Left ventricle myocardium inferior (tissue), 1 donor: Measurements from ENCODE around the gene DAZL. TPM values are rescaled to one million over a fixed set of nuclear protein-coding genes. Genes with fewer than 3 reads are reported as not detected.

ENCODE experiments used
- DNase-seq: peaks from one replicate; pipeline ENCODE4 v3.0.0-alpha.2; 2020
- H3K27ac ChIP-seq: fragments of 200-600 bp; replicated peaks from 2 replicates; pipeline ENCODE4 v1.8.0; 2021
- H3K27me3 ChIP-seq: fragments of 200-600 bp; 2 replicates; pipeline ENCODE4 v1.8.0; 2021; ENCODE audit warnings: low read depth
- H3K36me3 ChIP-seq: fragments of 200-600 bp; 2 replicates; pipeline ENCODE4 v1.8.0; 2021
- H3K4me1 ChIP-seq: fragments of 200-600 bp; 2 replicates; pipeline ENCODE4 v1.8.0; 2021
- H3K4me3 ChIP-seq: fragments of 200-600 bp; 2 replicates; pipeline ENCODE4 v1.8.0; 2021; ENCODE audit warnings: mild to moderate bottlenecking, moderate library complexity
- H3K9me3 ChIP-seq: fragments of 200-600 bp; replicated peaks from 2 replicates; pipeline ENCODE4 v1.8.0; 2021
- intact Hi-C: fragments of 100-400 bp; cut with micrococcal nuclease; formaldehyde crosslinking; loops from one replicate; pipeline ENCODE4 v1.11.0; 2022
- total RNA-seq: library from RNA; stranded (reverse); fragmentation: NEBNext Ultra II Directional; extraction: Animal tissue kit (Norgen Biotek cat#: 25700); gene quantifications from one replicate; pipeline ENCODE4 v1.2.1, GENCODE V29; 2021
- TF ChIP-seq, protein P1 (sequence below): fragments of 200-600 bp; IDR thresholded peaks from 2 replicates; pipeline ENCODE4 v1.8.0; 2021; ENCODE audit warnings: antibody characterized with exemption, mild to moderate bottlenecking, borderline replicate concordance
- donor health status: DM: no; HTN: yes; CAD: no; lungs with severe emphysema.

The DAZL gene
- total RNA-seq, 1 donor from 2014 or later, result not detected

DNA sequence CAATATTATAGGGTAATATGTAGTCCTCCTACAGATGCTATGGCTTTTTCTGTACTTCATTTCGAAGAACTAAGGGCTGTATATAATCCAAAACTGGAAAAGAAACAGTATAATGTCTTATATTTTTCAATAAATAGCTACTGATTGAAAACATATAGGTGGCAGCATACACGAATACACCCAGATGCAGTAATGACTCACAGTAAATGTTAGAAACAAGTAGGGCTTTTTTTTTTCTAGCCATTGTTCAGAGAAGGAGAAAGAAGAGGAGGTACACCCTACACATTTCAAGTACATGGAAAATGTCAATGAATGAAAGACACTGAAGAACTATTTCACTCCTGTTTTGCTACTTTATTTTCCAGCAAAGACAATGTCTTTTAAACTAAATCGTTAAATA lies 9.4 kb downstream of the DAZL start:
- Histone ChIP-seq H3K9me3 (no peaks in the 10 kb centered on the region), H3K27me3 (no peaks in the 10 kb centered on the region), H3K4me3 (no peak overlapping the region), H3K27ac (no peak overlapping the region), H3K4me1 (no peaks in the 10 kb centered on the region), H3K36me3 (no peaks in the 10 kb centered on the region)
- TF ChIP-seq, protein P1, sequence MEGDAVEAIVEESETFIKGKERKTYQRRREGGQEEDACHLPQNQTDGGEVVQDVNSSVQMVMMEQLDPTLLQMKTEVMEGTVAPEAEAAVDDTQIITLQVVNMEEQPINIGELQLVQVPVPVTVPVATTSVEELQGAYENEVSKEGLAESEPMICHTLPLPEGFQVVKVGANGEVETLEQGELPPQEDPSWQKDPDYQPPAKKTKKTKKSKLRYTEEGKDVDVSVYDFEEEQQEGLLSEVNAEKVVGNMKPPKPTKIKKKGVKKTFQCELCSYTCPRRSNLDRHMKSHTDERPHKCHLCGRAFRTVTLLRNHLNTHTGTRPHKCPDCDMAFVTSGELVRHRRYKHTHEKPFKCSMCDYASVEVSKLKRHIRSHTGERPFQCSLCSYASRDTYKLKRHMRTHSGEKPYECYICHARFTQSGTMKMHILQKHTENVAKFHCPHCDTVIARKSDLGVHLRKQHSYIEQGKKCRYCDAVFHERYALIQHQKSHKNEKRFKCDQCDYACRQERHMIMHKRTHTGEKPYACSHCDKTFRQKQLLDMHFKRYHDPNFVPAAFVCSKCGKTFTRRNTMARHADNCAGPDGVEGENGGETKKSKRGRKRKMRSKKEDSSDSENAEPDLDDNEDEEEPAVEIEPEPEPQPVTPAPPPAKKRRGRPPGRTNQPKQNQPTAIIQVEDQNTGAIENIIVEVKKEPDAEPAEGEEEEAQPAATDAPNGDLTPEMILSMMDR, result no peak
- no peak for DNase-seq
- intact Hi-C loops, result no loop called here

- Histone ChIP-seq H3K36me3 (no peaks in the 10 kb centered on the region), H3K9me3 (no peaks in the 10 kb centered on the region), H3K27me3 (no peaks in the 10 kb centered on the region), H3K27ac (no peak overlapping the region), H3K4me1 (no peaks in the 10 kb centered on the region), H3K4me3 (no peak overlapping the region)
- TF ChIP-seq, protein P1, result no peak
- intact Hi-C loops, result no loop called here
- no peak for DNase-seq
Measured at GRCh38 chr3:16589867-16590624, 15.2 kb downstream of the DAZL start.

DNA sequence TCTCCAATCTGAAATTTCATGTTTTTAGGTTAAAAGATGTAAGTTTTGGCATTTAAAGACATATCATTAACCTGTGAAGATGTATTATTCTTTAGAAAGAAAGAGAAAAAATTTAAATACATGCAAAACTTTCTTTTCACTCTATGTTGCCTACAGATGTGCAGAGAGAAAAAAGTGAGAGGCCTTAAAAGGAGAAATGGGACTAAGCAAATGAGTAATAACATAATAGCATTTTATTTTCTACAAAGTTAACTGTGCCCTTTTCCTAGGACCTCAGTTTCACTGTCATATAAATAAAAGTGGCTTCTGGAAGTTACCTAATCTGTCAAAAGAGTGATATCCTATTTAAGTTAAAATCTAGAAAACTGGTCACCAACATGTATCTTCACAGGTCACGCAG lies 16.1 kb downstream of the DAZL start:
- no peak for DNase-seq
- Histone ChIP-seq H3K27ac (no peak overlapping the region), H3K36me3 (no peaks in the 10 kb centered on the region), H3K9me3 (no peaks in the 10 kb centered on the region), H3K27me3 (no peaks in the 10 kb centered on the region), H3K4me1 (no peaks in the 10 kb centered on the region), H3K4me3 (no peak overlapping the region)
- TF ChIP-seq, protein P1, result no peak
- intact Hi-C loops, result no loop called here

- DNase-seq, result no peak
- intact Hi-C loops, result no loop called here
Measured at GRCh38 chr3:16587681-16588060, 17.6 kb downstream of the DAZL start.

DNA sequence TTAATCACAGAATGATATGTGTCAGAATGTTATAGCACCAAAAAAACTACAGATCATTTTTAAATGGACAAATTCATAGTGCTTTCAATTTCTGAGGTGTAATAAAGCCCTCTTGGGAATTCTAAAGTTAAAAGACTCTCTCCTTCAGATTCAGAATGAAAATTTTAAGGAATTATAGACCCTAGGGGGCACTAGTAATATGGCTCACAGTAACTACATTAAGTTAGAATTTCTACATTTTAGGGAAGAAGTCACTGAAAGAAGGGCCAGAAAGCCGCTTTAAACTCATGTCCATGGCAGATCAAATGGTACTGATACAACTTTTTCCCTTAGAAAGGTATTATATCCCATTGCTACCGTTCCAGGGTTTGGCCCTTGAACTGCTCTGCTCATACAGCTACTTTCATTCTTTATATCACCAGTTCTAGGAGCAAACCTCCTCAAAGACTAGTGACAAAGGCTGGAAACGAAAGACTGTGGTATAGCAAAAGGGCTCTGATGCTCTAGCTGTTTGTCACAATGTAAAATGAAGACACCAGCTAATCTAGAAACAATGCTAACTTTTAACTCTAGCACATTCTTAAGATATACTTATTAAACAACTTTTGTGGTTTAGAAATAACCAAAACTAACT lies 18.1 kb downstream of the DAZL start:
- no peak overlapping the region for H3K27ac ChIP-seq
- no peaks in the 10 kb centered on the region for H3K27me3 ChIP-seq
- DNase-seq, result no peak
- H3K36me3 ChIP-seq, result no peaks in the 10 kb centered on the region
- no peaks in the 10 kb centered on the region for H3K4me1 ChIP-seq
- TF ChIP-seq, protein P1, result no peak
- H3K9me3 ChIP-seq, result no peaks in the 10 kb centered on the region
- H3K4me3 ChIP-seq, result no peak overlapping the region
- intact Hi-C loops, result no loop called here

More at GRCh38 chr3:16587681-16588060, 17.6 kb downstream of the DAZL start:
- Histone ChIP-seq H3K4me1 (no peaks in the 10 kb centered on the region), H3K27ac (no peak overlapping the region), H3K27me3 (no peaks in the 10 kb centered on the region), H3K36me3 (no peaks in the 10 kb centered on the region), H3K4me3 (no peak overlapping the region), H3K9me3 (no peaks in the 10 kb centered on the region)
- TF ChIP-seq, protein P1, result no peak
